NCI-H2227 (cell line): Measurements from ENCODE around the gene SETD1B.

ENCODE experiments used
- DNase-seq: peaks from one replicate; lab custom pipeline; 2025; ENCODE audit not compliant: unreplicated experiment; lab: John Stamatoyannopoulos, UW

The SETD1B gene

DNA sequence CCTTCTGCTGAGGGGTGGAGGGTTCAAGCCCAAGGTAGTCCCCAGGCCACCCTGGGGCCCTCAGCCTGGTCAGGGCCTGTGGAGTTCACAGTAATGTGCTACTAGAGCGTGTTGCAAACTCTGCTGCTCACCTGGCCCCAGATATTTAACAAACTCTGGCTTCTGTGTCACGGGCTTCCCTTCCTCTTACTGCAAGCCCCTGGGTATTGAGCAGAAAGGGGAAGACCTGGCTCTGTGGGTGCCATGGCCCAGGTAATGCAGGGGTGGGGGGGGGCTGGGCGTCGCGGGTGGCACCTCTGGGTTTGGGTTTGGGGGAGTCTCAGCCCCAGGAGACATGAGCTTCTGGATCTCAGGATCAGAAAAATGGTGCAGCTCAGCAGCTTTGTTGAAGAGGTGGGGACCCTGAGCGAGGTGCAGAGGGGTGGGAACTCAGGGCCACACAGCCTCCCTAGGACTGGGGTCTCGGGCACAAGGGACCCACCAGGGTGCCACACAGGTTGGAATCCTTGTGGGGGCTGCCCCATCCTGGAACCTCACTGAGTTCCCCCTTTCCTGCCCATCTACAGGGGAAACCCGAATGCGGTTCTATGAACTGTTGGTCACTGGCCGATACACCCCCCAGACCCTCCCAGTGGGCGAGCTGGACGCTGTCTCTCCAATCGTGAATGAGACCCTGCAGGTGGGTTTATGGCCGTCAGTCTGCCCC, 4.0 kb downstream of the SETD1B start:
- no peak for DNase-seq

DNA sequence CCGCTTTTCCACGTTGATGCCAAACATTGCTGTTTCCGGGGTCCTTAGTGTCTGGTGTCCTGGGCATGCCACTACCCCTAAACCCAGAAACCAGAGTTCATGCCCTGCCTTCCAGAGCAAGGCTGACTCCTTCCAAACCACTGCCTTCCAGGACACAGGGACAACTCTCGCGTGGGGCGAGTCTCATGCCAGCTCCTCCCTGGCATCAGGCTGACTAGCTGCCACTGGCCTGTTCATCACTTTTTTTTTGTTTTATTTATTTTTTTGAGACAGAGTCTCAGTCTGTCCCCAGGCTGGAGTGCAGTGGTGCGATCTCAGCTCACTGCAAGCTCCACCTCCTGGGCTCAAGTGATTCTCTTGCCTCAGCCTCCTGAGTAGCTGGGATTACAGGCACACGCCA, 4.8 kb downstream of the SETD1B start:
- DNase-seq: no peak

GRCh38 chr12:121809712-121810116, 5.9 kb downstream of the SETD1B start:
- no peak for DNase-seq

DNA sequence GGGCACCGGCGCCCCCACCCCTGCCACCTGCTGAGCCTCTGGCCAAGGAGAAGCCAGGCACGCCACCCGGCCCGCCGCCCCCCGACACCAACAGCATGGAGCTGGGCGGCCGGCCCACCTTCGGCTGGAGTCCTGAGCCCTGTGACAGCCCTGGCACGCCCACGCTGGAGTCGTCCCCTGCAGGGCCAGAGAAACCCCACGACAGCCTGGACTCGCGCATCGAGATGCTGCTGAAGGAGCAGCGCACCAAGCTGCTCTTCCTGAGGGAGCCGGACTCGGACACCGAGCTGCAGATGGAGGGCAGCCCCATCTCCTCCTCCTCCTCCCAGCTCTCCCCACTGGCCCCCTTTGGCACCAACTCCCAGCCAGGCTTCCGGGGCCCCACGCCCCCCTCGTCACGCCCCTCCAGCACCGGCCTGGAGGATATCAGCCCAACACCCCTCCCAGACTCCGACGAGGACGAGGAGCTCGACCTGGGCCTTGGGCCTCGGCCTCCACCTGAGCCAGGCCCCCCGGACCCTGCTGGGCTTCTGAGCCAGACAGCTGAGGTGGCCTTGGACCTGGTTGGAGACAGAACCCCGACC, 6.5 kb downstream of the SETD1B start:
- no peak for DNase-seq

- DNase-seq: no peak
Observed at GRCh38 chr12:121810833-121811433, 7.1 kb downstream of the SETD1B start.

DNA sequence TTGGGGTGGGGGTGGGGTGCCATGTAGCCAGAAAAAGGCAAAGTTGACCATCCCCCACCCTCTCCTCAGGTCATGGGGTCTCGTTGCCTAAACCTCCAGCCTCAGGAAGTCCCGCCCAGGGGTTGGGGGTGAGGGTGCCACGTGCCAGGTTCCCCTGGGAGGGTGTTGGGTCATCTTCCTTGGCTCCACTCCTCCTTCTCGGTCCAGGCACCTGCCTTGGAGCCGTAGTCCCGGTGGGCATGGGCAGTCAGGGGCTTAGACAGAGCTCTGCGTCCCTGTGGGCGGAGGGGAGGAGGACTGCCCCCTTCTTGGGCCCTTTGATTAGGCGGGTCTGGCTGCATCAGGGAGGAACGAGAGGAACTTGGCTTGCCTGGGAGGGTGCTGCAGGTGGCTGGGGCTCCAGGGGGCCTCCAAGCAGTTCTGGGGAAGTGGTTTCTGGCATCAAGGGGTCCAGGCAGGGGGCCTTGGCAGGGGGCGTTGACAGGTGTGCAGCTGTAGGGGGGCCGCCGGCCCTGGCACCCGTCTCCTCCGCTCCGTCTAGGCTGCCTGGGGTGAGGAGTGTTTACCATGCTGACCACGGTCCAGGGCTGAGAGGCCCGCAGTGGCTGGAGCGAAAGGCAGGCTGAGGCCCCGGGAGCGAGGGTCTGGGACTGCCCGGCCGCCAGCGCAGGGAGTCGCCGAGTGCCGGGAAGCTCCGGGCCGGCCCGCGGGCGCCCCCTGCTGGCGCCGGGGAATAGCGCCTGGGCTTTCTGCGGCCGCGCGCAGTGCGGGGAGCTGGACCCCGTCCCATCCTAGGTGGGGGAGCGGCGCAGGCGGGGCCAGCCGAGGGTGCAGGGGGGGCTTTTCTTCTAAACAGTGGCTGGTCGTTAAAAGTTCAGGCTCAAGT, 7.9 kb downstream of the SETD1B start:
- peak; percentile 82 for DNase-seq

GRCh38 chr12:121812320-121812871, 8.6 kb downstream of the SETD1B start:
- DNase-seq: peak; percentile 81

DNA sequence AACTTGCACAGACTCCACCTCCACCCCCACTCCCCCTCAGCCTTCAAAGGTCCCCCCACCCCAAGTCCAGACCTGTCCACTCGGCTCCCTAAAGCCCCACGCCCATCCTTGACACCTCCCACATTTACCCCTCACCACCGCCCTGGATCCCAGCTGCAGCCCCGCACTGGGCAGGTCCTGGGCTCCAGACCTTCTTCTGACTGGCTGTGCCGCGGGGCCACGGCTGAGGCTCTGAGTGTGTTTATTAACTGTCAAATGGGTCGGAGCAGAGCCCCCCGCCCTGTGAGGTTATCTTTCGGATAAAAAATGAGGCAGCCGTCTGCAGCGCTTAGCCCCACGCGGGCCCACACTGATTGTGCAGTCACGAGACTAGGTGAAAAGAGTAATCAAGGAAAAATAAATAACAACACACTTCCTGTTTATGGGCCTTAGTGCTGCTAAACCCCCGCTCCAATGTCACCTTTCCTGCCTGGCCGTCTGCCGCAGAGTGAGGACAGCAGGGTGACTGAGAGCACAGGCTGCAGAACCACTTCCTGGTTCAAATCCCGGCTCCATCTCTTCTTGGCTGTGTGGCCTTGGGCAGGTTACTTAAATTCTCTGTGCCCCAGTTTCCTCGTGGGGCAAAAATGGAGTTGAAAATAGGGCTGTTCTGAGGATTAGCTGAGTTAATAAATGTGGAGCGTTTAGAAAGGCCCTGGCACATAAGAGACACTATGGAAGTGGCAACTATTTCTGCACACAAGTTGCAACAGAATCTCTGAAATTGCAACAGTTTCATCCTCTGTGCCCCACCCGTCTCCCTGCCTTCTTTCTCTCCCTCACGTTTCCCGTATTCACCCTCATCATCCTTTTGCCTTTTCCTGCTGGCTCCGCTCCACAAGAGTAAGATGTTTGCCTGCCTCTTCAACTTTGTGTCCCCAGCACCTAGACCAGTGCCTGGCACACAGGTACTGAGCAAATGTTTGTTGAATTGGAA, 9.4 kb downstream of the SETD1B start:
- DNase-seq: no peak

- DNase-seq: no peak
Observed at GRCh38 chr12:121813951-121814350, 10.1 kb downstream of the SETD1B start.

DNA sequence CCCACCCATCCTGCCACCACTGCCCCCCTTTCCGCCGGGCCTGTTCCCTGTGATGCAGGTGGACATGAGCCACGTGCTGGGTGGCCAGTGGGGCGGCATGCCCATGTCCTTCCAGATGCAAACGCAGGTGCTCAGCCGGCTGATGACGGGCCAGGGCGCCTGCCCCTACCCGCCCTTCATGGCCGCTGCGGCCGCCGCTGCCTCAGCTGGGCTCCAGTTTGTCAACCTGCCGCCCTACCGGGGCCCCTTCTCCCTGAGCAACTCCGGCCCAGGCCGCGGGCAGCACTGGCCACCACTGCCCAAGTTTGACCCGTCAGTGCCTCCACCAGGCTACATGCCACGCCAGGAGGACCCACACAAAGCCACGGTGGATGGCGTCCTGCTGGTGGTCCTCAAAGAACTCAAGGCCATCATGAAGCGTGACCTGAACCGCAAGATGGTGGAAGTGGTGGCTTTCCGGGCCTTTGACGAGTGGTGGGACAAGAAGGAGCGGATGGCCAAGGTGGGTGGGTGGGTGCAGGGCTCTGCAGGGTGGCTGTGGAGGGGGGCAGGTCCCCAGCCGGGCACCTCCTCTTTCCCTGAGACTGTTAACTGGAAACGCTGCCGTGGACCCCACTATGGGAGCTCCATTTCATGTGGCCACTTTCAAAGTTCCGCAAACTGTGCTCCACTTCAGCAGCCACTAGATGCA, 10.8 kb downstream of the SETD1B start:
- no peak for DNase-seq

- no peak for DNase-seq
Observed at GRCh38 chr12:121815263-121815662, 11.5 kb downstream of the SETD1B start.

DNA sequence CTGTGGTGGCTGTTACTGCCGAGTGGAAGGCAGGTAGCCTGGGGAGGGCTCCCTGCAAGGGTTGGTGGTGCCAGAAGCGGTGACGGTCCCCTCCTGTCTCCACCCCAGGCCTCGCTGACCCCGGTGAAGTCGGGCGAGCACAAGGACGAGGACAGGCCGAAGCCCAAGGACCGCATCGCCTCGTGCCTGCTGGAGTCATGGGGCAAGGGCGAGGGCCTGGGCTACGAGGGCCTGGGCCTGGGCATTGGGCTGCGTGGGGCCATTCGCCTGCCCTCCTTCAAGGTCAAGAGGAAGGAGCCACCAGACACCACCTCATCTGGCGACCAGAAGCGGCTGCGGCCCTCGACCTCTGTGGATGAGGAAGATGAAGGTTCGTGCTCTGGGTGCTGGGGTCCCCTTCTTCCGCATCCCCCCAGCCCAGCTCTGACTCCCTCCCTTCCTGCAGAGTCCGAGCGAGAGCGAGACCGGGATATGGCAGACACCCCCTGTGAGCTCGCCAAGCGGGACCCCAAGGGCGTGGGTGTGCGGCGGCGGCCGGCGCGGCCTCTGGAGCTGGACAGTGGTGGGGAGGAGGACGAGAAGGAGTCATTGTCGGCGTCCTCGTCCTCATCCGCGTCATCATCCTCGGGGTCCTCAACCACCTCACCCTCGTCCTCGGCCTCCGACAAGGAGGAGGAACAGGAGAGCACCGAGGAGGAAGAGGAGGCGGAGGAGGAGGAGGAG, 13.3 kb downstream of the SETD1B start:
- no peak for DNase-seq

GRCh38 chr12:121817648-121818043, 13.8 kb downstream of the SETD1B start:
- no peak for DNase-seq

GRCh38 chr12:121819212-121819949, 15.6 kb downstream of the SETD1B start:
- DNase-seq: no peak

GRCh38 chr12:121820056-121820455, 16.2 kb downstream of the SETD1B start:
- DNase-seq: no peak

DNA sequence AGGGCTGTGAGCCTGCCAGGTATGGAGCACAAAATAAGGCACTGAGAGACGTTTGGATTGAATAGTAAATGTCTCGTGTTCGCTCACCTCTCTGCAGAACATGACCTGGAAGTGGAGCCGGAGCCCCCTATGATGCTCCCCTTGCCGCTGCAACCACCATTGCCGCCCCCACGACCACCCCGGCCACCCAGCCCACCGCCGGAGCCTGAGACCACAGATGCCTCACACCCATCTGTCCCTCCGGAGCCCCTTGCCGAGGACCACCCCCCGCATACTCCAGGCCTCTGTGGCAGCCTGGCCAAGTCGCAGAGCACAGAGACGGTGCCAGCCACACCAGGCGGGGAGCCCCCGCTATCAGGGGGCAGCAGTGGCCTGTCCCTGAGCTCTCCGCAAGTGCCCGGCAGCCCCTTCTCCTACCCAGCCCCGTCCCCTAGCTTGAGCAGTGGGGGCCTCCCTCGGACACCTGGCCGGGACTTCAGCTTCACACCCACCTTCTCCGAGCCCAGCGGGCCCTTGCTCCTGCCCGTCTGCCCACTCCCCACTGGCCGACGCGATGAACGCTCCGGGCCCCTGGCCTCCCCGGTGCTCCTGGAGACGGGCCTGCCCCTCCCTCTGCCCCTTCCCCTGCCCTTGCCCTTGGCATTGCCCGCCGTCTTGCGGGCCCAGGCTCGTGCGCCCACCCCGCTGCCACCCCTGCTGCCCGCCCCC, 18.7 kb downstream of the SETD1B start:
- DNase-seq: no peak

- DNase-seq: no peak
Observed at GRCh38 chr12:121823101-121823726, 19.4 kb downstream of the SETD1B start.
